Measurements from ENCODE around the gene MYO5C. TPM values are rescaled to one million over a fixed set of nuclear protein-coding genes. Genes with fewer than 3 reads are reported as not detected.

MYO5C gene
- total RNA-seq, 3 donors from 2014 or later: 16.6 to 71.3 (median 51.5) TPM

GRCh38 chr15:52220937-52221660 is 74.5 kb downstream of the MYO5C start:
- H3K27me3 ChIP-seq: no peaks in the 10 kb centered on the region
- intact Hi-C loops (cut with DNase I; ENCODE audit: low total_unique reads): no loop called here

GRCh38 chr15:52220251-52220650 is 75.4 kb downstream of the MYO5C start:
- DNase-seq (ENCODE audit: low spot score in 2 of 2): no peak
- Histone ChIP-seq H3K27ac (no peak overlapping the region), H3K36me3 (no peaks in the 10 kb centered on the region), H3K4me1 (no peaks in the 10 kb centered on the region), H3K9me3 (no peaks in the 10 kb centered on the region), H3K4me3 (no peak overlapping the region), H3K27me3 (no peaks in the 10 kb centered on the region)
- no peak for TF ChIP-seq POLR2A (IDR thresholded peaks at IDR 0.05)
- intact Hi-C loops (cut with DNase I; ENCODE audit: low total_unique reads): no loop called here

More at GRCh38 chr15:52220937-52221660, 74.5 kb downstream of the MYO5C start:
- no peaks in the 10 kb centered on the region for H3K36me3 ChIP-seq
- H3K9me3 ChIP-seq: no peaks in the 10 kb centered on the region
- H3K27ac ChIP-seq: no peak overlapping the region
- TF ChIP-seq POLR2A (IDR thresholded peaks at IDR 0.05): no peak
- no peak for TF ChIP-seq POLR2AphosphoS5 (IDR thresholded peaks at IDR 0.05)
- TF ChIP-seq, protein P1, sequence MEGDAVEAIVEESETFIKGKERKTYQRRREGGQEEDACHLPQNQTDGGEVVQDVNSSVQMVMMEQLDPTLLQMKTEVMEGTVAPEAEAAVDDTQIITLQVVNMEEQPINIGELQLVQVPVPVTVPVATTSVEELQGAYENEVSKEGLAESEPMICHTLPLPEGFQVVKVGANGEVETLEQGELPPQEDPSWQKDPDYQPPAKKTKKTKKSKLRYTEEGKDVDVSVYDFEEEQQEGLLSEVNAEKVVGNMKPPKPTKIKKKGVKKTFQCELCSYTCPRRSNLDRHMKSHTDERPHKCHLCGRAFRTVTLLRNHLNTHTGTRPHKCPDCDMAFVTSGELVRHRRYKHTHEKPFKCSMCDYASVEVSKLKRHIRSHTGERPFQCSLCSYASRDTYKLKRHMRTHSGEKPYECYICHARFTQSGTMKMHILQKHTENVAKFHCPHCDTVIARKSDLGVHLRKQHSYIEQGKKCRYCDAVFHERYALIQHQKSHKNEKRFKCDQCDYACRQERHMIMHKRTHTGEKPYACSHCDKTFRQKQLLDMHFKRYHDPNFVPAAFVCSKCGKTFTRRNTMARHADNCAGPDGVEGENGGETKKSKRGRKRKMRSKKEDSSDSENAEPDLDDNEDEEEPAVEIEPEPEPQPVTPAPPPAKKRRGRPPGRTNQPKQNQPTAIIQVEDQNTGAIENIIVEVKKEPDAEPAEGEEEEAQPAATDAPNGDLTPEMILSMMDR (IDR thresholded peaks at IDR 0.05): no peak
- no peaks in the 10 kb centered on the region for H3K4me1 ChIP-seq
- no peak for DNase-seq (ENCODE audit: low spot score in 2 of 2)
- H3K4me3 ChIP-seq: no peak overlapping the region

- H3K4me3 ChIP-seq: no peak overlapping the region
- no peaks in the 10 kb centered on the region for H3K4me1 ChIP-seq
- no peaks in the 10 kb centered on the region for H3K9me3 ChIP-seq
- no peaks in the 10 kb centered on the region for H3K27me3 ChIP-seq
- no peaks in the 10 kb centered on the region for H3K36me3 ChIP-seq
- H3K27ac ChIP-seq: no peak overlapping the region
- intact Hi-C loops (cut with DNase I; ENCODE audit: low total_unique reads): no loop called here
- DNase-seq (ENCODE audit: low spot score in 2 of 2): no peak
- TF ChIP-seq POLR2A (IDR thresholded peaks at IDR 0.05): no peak
- TF ChIP-seq POLR2AphosphoS5 (IDR thresholded peaks at IDR 0.05): no peak
- TF ChIP-seq, protein P1 (IDR thresholded peaks at IDR 0.05): no peak
Observed at GRCh38 chr15:52218816-52219215, 76.8 kb downstream of the MYO5C start.

DNA sequence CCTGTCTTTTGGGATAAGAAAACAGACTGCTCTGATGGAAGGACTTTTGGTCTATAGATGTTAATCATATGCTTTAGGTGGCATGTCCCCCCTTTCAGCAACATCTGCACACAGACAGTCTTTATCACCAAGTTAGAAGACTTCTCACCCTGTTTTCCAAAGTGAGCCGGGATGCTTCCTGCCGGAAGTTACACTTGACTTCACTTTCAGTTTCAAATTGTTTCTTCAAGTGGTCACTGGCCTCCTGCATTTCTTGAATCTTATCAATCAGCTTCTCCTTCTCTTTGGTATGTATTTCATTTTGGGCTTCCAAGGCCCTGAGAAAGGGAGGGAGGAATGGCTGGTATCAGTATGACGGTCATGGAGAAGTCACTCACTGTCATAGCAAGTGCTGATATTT is 77.2 kb downstream of the MYO5C start:
- no peaks in the 10 kb centered on the region for H3K4me1 ChIP-seq
- H3K27ac ChIP-seq: no peak overlapping the region
- intact Hi-C loops (cut with DNase I; ENCODE audit: low total_unique reads): no loop called here
- TF ChIP-seq POLR2AphosphoS5 (IDR thresholded peaks at IDR 0.05): no peak
- TF ChIP-seq, protein P1 (IDR thresholded peaks at IDR 0.05): no peak
- no peak for TF ChIP-seq POLR2A (IDR thresholded peaks at IDR 0.05)
- H3K36me3 ChIP-seq: no peaks in the 10 kb centered on the region
- no peaks in the 10 kb centered on the region for H3K27me3 ChIP-seq
- DNase-seq (ENCODE audit: low spot score in 2 of 2): no peak
- no peaks in the 10 kb centered on the region for H3K9me3 ChIP-seq
- no peak overlapping the region for H3K4me3 ChIP-seq

DNA sequence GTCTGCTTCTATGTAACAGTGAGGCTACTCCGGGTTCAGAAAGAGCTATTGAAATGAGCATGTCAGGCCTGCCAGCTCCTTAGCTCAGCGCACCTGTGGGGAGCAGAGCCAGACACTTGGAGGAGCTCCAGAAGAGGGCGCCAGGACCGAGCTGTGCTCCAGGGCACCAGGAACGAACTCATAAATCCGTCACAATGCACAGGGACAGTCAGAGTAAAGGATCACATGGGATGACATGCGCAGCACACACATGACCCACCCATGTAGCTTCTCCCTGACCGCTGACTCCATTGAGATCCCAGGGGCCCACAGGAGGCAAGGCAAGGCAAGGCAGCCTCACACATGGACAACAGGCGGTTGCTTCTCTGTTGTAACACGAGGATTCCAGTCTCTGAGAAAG is 78.4 kb downstream of the MYO5C start:
- Histone ChIP-seq H3K27me3 (no peaks in the 10 kb centered on the region), H3K36me3 (no peaks in the 10 kb centered on the region), H3K4me3 (no peak overlapping the region), H3K27ac (no peak overlapping the region), H3K9me3 (no peaks in the 10 kb centered on the region), H3K4me1 (no peaks in the 10 kb centered on the region)
- intact Hi-C loops (cut with DNase I; ENCODE audit: low total_unique reads): no loop called here
- TF ChIP-seq POLR2AphosphoS5 (IDR thresholded peaks at IDR 0.05): no peak
- TF ChIP-seq, protein P1 (IDR thresholded peaks at IDR 0.05): no peak
- TF ChIP-seq POLR2A (IDR thresholded peaks at IDR 0.05): no peak
- peak in 1 of 2 donors; percentile 29 for DNase-seq (ENCODE audit: low spot score in 2 of 2)

Measured in breast epithelium (tissue), 4 donors.